HG02981 (cell line): ENCODE measurements around the gene TADA3.

ENCODE experiments used
- ATAC-seq: cut with Tn5 transposase; IDR thresholded peaks from one replicate; pipeline ENCODE4 v1.9.1; 2021; ENCODE audit warnings: mild to moderate bottlenecking, moderate library complexity; ENCODE audit not compliant: unreplicated experiment

TADA3 gene

DNA sequence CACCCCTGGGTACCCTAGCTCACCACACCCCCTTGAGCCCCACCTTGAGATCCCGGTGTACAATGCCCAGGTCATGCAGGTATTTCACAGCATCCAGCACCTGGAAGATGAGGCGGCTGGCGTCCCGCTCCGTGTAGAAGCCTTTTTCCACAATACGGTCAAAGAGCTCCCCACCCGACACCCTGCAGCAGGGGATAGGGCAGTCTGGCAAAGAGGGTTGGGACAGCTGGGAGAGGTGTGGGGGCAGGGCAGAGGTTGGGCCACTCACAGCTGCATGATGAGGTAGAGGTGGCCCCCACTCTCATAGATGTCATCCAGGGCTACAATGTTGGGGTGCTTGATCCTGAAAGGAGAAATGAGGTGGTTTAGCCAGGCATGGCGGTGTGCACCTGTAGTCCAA is 29.4 kb downstream of the TADA3 start:
- no peak for ATAC-seq

DNA sequence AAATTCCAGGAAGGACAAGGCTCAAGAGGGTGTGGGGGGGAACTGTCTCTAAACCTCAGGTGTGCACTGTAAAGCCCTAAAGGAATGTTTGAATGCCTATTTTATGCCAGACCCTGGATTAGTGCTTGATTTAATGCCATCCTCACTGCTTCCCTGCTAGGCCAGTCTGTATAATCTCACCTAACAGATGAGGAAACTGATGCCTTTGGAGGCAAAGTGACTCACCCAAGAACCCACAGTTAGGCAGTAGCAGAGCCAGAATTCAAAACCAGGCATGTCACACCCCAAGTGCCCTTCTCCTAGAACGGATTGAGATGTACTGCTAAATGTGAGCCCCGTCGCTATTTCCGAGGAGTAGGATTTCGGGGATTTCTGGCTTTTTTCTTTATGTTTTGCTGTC is 30.4 kb downstream of the TADA3 start:
- no peak for ATAC-seq

- no peak for ATAC-seq
Measured at GRCh38 chr3:9760779-9761505, 31.3 kb downstream of the TADA3 start.

GRCh38 chr3:9757427-9757826 is 34.8 kb downstream of the TADA3 start:
- ATAC-seq = no peak

DNA sequence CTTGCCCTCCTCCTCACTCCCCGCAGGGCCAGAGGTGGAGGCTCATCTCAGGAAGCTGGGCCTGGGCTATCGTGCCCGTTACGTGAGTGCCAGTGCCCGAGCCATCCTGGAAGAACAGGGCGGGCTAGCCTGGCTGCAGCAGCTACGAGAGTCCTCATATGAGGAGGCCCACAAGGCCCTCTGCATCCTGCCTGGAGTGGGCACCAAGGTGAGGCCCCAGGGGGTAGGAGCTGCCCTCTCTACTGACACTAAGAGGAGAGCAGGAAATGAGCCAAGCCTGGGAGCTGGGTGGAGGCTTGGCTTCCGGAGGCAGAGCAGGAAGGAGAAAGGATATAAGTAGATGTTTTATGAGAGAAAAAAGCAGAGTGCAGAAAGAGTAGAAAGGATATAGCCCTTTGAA is 37.6 kb downstream of the TADA3 start:
- ATAC-seq = no peak

DNA sequence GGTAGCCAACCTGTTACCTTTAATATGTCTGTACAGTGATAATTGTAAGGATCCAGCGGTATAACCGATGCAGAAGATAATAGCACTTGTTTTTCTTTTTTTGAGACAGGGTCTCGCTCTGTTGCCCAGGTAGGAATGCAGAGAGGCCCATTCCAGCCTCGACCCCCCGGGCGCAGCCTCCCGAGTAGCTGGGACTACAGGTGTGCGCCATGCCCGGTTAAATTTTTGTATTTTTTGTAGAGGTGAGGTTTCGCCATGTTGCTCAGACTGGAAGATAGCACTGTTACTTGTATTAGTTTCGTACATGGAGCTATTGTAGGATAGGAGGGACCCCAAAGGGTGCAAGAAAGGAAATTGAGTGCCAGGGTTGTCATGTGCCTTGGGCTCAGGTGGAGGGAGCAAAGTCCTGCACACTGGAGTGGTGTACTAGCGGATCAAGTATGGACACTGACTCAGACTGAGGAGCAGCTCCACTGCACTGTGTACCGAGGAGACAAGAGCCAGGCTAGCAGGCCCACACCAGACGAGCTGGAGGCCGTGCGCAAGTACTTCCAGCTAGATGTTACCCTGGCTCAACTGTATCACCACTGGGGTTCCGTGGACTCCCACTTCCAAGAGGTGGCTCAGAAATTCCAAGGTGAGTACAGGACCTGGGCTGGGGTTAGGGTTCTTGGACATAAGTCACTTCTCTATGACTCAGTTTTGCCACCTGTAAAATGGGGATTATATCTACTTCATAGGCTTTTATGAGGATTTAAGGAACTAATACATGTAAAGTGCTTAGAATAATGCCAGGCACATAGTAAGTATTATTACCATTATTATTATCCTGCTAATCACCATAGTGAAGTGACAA is 41.5 kb downstream of the TADA3 start:
- no peak for ATAC-seq

GRCh38 chr3:9749645-9750555 is 42.4 kb downstream of the TADA3 start, which contains the start of gene OGG1:
TSS of gene OGG1 (plus strand) at chr3:9749952. CDS start at chr3:9750287, 335 bp downstream.
- ATAC-seq = peak; percentile 90

DNA sequence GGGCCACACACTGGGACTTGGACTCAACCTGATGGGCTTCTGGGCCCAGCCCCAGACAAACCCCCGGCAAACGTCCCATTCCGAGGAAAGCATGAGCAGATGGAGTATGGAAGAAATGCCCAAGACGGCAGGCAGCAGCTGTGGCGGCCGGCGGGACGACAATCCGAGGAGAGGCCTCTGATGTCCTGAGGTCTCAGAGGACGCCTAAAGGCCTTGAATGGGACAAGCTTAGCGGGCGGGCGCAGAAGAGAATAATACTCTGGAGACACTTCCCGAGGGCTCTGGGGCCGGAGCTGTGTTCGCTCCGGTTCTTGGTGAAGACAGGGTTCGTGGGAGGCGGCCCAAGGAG is 43.0 kb downstream of the TADA3 start:
- no peak for ATAC-seq

- ATAC-seq = no peak
Measured at GRCh38 chr3:9748031-9748430, 44.2 kb downstream of the TADA3 start.

- no peak for ATAC-seq
Measured at GRCh38 chr3:9747267-9747666, 45.0 kb downstream of the TADA3 start.

- no peak for ATAC-seq
Measured at GRCh38 chr3:9746330-9746729, 45.9 kb downstream of the TADA3 start.

GRCh38 chr3:9745521-9745920 is 46.8 kb downstream of the TADA3 start:
- ATAC-seq = no peak

DNA sequence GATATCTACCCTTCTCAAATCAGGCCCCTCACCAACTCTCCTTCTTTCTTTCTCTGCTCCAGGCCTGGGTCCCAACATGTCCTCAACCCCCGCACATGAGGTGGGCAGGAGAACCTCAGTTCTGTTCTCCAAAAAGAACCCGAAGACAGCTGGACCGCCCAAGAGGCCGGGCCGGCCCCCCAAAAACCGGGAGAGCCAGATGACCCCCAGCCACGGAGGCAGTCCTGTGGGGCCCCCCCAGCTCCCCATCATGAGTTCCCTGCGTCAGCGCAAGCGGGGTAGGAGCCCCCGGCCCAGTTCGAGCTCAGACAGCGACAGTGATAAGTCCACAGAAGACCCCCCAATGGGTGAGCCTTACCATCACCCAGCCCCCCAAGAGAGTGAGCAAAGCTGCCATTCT is 48.1 kb downstream of the TADA3 start:
- no peak for ATAC-seq

GRCh38 chr3:9743548-9743947 is 48.7 kb downstream of the TADA3 start:
- no peak for ATAC-seq

GRCh38 chr3:9742560-9742959 is 49.7 kb downstream of the TADA3 start:
- no peak for ATAC-seq

DNA sequence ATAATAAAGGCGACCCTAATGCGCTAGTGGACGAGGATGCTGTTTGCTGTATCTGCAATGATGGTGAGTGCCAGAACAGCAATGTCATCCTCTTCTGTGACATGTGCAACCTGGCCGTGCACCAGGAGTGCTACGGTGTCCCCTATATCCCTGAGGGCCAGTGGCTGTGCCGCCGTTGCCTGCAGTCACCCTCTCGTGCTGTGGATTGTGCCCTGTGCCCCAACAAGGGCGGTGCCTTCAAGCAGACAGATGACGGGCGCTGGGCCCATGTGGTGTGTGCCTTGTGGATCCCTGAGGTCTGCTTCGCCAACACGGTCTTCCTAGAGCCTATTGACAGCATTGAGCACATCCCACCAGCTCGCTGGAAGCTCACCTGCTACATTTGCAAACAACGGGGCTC is 53.1 kb downstream of the TADA3 start:
- no peak for ATAC-seq

DNA sequence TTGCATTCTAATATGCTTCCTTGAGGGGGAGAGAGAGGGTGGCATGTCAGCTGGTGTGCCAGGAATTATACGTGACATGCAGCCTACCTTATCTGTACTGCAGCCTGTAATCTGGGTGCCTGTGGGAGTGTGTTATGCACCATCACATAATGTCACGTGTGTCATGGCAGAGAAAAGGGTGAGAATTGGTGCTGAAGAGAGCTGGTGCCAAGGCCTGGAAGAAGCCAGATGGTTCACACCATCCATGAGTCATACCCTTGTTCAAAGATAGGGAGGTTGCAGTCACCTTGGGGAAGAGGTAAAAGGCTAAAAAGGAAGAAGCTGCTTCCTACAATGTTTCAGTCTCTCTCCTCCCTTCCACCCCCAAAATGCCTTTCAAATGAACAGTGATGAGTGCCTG is 55.4 kb downstream of the TADA3 start:
- no peak for ATAC-seq

DNA sequence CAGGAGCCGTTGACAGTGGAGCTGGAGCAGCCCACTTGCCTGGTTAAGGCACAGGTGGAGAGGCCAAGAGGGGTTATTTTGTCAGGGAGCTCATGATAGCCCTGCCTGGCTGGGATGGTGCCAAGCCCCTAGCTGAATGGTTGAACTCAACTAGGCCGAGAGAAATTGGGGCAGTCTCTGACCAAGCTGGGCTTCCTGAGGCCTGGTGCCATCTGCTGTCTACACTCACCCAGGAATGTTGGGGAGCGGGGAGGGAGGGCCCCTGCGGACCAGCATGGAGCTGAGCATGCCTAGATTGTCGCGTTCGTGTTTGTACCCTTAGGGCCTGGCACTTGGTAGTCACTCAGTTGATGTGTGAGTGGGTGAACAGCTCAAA is 59.5 kb downstream of the TADA3 start:
- no peak for ATAC-seq

- ATAC-seq = no peak
Measured at GRCh38 chr3:9732080-9732739, 60.1 kb downstream of the TADA3 start.

DNA sequence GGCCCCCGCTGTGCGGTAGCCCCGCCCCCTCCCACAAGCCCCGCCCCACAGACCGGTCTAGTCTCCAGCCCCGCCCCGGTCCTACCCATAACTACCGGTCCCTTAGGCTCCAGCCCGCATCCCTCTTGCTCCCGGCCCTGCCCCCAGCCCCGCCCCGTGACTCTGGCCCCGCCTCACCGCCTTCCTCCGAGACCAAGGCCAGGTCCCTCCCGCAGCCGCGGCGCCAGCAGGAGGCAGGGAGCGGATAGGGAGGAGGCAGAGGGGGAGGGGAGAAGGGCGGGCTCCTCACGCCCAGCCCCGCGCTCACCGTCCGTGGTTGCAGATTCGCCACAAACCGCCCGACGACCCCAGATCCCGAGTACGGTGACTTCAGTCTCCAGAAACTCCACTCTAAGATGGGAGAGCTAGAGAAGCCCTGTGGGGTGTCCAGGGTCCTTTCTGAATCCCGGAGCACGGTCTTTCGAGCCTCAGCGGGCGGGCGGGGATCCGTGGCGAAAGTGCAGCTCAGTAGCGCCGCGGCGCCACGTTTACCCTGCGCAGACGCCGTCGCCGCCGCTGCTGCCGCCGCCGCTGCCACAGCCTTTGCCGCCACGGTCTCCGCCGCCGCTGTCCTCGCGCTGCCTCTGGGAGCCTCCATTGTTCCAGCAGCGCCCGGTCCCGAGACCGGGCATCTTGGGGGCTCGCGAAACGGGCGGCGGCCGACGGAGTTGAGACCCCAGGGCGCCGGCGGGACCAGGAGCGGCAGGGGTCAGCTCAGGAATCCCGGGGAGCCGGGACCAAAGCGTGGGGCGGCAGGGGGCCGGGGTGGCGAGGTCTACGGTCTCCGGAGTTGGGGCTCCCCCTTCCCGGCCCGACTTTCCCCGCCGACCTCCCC is 60.8 kb downstream of the TADA3 start, which contains the start of gene BRPF1:
BRPF1 (plus strand) TSS at position 530 of the 874 bp plus-strand sequence. CDS start 2,406 bp downstream, outside the sequence.
- ATAC-seq = peak; percentile 93
